ENCODE measurements around the gene ALKBH7. TPM values are rescaled to one million over a fixed set of nuclear protein-coding genes. Genes with fewer than 3 reads are reported as not detected.

The ALKBH7 gene, protein sequence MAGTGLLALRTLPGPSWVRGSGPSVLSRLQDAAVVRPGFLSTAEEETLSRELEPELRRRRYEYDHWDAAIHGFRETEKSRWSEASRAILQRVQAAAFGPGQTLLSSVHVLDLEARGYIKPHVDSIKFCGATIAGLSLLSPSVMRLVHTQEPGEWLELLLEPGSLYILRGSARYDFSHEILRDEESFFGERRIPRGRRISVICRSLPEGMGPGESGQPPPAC
- total RNA-seq (2014; rRNA removed; shearing (Covaris generic)) (52.0 and 75.4 TPM in 2 replicates), polyA plus RNA-seq (2016; fragmentation: Nextera tagmentation; extraction: Ambion mirVana) (66.3 and 76.1 TPM in 2 replicates)
- long read RNA-seq, transcript ALKBH7-201 (4 exons, 1,332 nt) = major isoform, 129 of 139 reads
- long read RNA-seq, partial matches to known transcripts = 5 of 139 reads
- long read RNA-seq, other reads (novel, unspliced or antisense) = 5 of 139 reads

DNA sequence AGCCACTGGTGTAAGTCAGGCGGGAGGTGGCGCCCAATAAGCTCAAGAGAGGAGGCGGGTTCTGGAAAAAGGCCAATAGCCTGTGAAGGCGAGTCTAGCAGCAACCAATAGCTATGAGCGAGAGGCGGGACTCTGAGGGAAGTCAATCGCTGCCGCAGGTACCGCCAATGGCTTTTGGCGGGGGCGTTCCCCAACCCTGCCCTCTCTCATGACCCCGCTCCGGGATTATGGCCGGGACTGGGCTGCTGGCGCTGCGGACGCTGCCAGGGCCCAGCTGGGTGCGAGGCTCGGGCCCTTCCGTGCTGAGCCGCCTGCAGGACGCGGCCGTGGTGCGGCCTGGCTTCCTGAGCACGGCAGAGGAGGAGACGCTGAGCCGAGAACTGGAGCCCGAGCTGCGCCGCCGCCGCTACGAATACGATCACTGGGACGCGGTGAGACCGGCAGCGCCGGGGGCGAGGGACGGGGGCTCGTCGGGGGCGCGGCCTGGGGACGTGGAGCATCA lies at the start of gene ALKBH7:
Gene ALKBH7 (plus strand): TSS at position 201 of the 502 bp plus-strand sequence. CDS start 27 bp downstream, at position 228.
- H3K4me1 ChIP-seq (ENCODE audit: insufficient read depth) = peaks cover 7% of the 10 kb centered on the region; the same call in 1 of the 2 replicates
- ATAC-seq = peak; percentile 80
- H3F3A ChIP-seq (replicated peaks; ENCODE audit: low read depth) = 0 out of 2 replicates have a peak, but pooled peaks cover 4% of the 10 kb centered on the region
- no peaks in the 10 kb centered on the region for H3K9me2 ChIP-seq (ENCODE audit: insufficient read depth)
- peak; percentile 100 for DNase-seq (ENCODE audit: low spot score)
- Mint-ChIP-seq H3K4me3 (peak within 1 kb of the TSS; percentile 84), H3K9me3 (peaks cover 5% of the 10 kb centered on the region; the same call in 1 of the 3 replicates), H3K4me1 (peaks cover 17% of the 10 kb centered on the region), H3K27me3 (ENCODE audit: insufficient read depth, low read depth, poor library complexity) (peaks cover 9% of the 10 kb centered on the region), H3K27ac (peak within 1 kb of the TSS; percentile 95), H3K36me3 (ENCODE audit: low read depth) (peaks cover 19% of the 10 kb centered on the region)
- no peaks in the 10 kb centered on the region for H3K27me3 ChIP-seq (ENCODE audit: insufficient read depth)
- peak within 1 kb of the TSS; percentile 84 for H3K4me3 ChIP-seq
- TF ChIP-seq, protein P1, sequence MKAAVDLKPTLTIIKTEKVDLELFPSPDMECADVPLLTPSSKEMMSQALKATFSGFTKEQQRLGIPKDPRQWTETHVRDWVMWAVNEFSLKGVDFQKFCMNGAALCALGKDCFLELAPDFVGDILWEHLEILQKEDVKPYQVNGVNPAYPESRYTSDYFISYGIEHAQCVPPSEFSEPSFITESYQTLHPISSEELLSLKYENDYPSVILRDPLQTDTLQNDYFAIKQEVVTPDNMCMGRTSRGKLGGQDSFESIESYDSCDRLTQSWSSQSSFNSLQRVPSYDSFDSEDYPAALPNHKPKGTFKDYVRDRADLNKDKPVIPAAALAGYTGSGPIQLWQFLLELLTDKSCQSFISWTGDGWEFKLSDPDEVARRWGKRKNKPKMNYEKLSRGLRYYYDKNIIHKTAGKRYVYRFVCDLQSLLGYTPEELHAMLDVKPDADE (IDR thresholded peaks at IDR 0.05) = no peak
- TF ChIP-seq ZNF331 (CRISPR knock-in tag; IDR thresholded peaks at IDR 0.05; ENCODE audit: low read depth) (no peak), ZNF114 (CRISPR knock-in tag; IDR thresholded peaks at IDR 0.05) (no peak), CREB1 (CRISPR knock-in tag; IDR thresholded peaks at IDR 0.05; ENCODE audit: low read depth) (peak; percentile 61), JUNB (IDR thresholded peaks at IDR 0.05; ENCODE audit: unreplicated experiment) (no peak), EZH2 (IDR thresholded peaks at IDR 0.05; ENCODE audit: low read depth, unreplicated experiment) (no peak), POLR2AphosphoS5 (IDR thresholded peaks at IDR 0.05; ENCODE audit: low read depth) (peak; percentile 81)
- TF ChIP-seq, protein P2, sequence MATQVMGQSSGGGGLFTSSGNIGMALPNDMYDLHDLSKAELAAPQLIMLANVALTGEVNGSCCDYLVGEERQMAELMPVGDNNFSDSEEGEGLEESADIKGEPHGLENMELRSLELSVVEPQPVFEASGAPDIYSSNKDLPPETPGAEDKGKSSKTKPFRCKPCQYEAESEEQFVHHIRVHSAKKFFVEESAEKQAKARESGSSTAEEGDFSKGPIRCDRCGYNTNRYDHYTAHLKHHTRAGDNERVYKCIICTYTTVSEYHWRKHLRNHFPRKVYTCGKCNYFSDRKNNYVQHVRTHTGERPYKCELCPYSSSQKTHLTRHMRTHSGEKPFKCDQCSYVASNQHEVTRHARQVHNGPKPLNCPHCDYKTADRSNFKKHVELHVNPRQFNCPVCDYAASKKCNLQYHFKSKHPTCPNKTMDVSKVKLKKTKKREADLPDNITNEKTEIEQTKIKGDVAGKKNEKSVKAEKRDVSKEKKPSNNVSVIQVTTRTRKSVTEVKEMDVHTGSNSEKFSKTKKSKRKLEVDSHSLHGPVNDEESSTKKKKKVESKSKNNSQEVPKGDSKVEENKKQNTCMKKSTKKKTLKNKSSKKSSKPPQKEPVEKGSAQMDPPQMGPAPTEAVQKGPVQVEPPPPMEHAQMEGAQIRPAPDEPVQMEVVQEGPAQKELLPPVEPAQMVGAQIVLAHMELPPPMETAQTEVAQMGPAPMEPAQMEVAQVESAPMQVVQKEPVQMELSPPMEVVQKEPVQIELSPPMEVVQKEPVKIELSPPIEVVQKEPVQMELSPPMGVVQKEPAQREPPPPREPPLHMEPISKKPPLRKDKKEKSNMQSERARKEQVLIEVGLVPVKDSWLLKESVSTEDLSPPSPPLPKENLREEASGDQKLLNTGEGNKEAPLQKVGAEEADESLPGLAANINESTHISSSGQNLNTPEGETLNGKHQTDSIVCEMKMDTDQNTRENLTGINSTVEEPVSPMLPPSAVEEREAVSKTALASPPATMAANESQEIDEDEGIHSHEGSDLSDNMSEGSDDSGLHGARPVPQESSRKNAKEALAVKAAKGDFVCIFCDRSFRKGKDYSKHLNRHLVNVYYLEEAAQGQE (IDR thresholded peaks at IDR 0.05; ENCODE audit: unreplicated experiment) = no peak
- H4K20me1 ChIP-seq (replicated peaks; ENCODE audit: insufficient read depth) = no peaks in the 10 kb centered on the region
- H3K4me2 ChIP-seq = peak within 1 kb of the TSS; percentile 74
- no peaks in the 10 kb centered on the region; the same call in 1 of the 2 replicates for H3K36me3 ChIP-seq (ENCODE audit: insufficient read depth)
- H3K27ac ChIP-seq (ENCODE audit: low read depth) = peak within 1 kb of the TSS; percentile 83
- no peaks in the 10 kb centered on the region for H3K79me2 ChIP-seq (replicated peaks; ENCODE audit: insufficient read depth)
- H2AFZ ChIP-seq = peak within 1 kb of the TSS; percentile 61; the same call in 1 of the 2 replicates

DNA sequence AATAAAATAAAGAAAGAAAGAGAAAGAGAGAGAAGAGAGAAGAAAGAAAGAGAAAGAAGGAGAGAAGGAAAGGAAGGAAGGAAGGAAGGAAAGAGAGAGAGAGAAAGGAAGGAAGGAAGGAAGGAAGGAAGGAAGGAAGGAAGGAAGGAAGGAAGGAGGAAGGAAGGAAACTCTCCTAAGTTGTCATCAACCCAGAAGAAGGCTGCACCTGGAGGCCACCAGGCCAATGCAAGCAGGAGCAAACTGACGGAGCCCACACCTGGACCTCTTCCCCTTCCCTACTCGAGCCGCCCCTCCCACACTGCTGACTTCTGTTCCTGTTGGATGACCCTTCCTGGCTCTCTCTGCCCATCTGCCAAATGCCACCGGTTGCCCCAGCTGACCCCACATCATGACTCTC lies 47.8 kb upstream of the ALKBH7 start:
- Histone ChIP-seq H3K36me3 (ENCODE audit: insufficient read depth) (no peaks in the 10 kb centered on the region), H3K9me2 (ENCODE audit: insufficient read depth) (no peaks in the 10 kb centered on the region), H4K20me1 (replicated peaks; ENCODE audit: insufficient read depth) (no peaks in the 10 kb centered on the region), H3K4me2 (no peak overlapping the region), H3K27ac (ENCODE audit: low read depth) (no peak overlapping the region), H3K79me2 (replicated peaks; ENCODE audit: insufficient read depth) (no peaks in the 10 kb centered on the region), H2AFZ (no peak overlapping the region), H3F3A (replicated peaks; ENCODE audit: low read depth) (no peaks in the 10 kb centered on the region), H3K27me3 (ENCODE audit: insufficient read depth) (no peaks in the 10 kb centered on the region), H3K4me3 (no peak overlapping the region), H3K4me1 (ENCODE audit: insufficient read depth) (no peaks in the 10 kb centered on the region)
- DNase-seq (ENCODE audit: low spot score) = no peak
- Mint-ChIP-seq H3K27ac (no peak overlapping the region), H3K9me3 (peaks cover 85% of the 10 kb centered on the region), H3K27me3 (ENCODE audit: insufficient read depth, low read depth, poor library complexity) (peaks cover 8% of the 10 kb centered on the region), H3K36me3 (ENCODE audit: low read depth) (peaks cover 18% of the 10 kb centered on the region), H3K4me3 (no peak overlapping the region), H3K4me1 (no peaks in the 10 kb centered on the region)
- no peak for ATAC-seq
- TF ChIP-seq POLR2AphosphoS5 (IDR thresholded peaks at IDR 0.05; ENCODE audit: low read depth) (no peak), STAT1 (IDR thresholded peaks at IDR 0.05; ENCODE audit: unreplicated experiment) (no peak), JUNB (IDR thresholded peaks at IDR 0.05; ENCODE audit: unreplicated experiment) (no peak), EZH2phosphoT487 (IDR thresholded peaks at IDR 0.05; ENCODE audit: unreplicated experiment) (no peak), NANOG (IDR thresholded peaks at IDR 0.05; ENCODE audit: borderline replicate concordance) (no peak), ZNF331 (CRISPR knock-in tag; IDR thresholded peaks at IDR 0.05; ENCODE audit: low read depth) (no peak)
- TF ChIP-seq, protein P3, sequence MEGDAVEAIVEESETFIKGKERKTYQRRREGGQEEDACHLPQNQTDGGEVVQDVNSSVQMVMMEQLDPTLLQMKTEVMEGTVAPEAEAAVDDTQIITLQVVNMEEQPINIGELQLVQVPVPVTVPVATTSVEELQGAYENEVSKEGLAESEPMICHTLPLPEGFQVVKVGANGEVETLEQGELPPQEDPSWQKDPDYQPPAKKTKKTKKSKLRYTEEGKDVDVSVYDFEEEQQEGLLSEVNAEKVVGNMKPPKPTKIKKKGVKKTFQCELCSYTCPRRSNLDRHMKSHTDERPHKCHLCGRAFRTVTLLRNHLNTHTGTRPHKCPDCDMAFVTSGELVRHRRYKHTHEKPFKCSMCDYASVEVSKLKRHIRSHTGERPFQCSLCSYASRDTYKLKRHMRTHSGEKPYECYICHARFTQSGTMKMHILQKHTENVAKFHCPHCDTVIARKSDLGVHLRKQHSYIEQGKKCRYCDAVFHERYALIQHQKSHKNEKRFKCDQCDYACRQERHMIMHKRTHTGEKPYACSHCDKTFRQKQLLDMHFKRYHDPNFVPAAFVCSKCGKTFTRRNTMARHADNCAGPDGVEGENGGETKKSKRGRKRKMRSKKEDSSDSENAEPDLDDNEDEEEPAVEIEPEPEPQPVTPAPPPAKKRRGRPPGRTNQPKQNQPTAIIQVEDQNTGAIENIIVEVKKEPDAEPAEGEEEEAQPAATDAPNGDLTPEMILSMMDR (conservative IDR thresholded peaks at IDR 0.05; ENCODE audit: low read depth in 2 of 2) = no peak
